GM12878 (cell line): ENCODE data around the gene CEP131. TPM values are rescaled to one million over a fixed set of nuclear protein-coding genes. Genes with fewer than 3 reads are reported as not detected.

Source experiments
- ATAC-seq: fragments of 200-7000 bp; cut with Tn5 transposase; 3 replicates; pipeline ENCODE4 v1.9.1; 2020; ENCODE audit warnings: mild to moderate bottlenecking, moderate library complexity
- BruUV-seq: library from RNA; stranded (reverse); fragments of 400-500 nt; replicated peaks from 2 replicates; lab custom pipeline; 2021; lab: Mats Ljungman, UMichigan
- CTCF ChIA-PET: fragments of 300-600 bp; sonication (Branson Sonifier 250); formaldehyde crosslinking; extraction: SDS; loops from one replicate; lab custom pipeline; 2021; ENCODE audit warnings: inconsistent platforms; lab: Yijun Ruan, JAX
- POLR2A ChIA-PET: fragments of 350-600 bp; formaldehyde crosslinking; extraction: SDS; loops from one replicate; lab custom pipeline; 2021; ENCODE audit warnings: inconsistent platforms; lab: Charles Lee
- RAD21 ChIA-PET: fragments of 300-600 bp; sonication (Branson Sonifier 250); formaldehyde crosslinking; loops from one replicate; lab custom pipeline; 2023; ENCODE audit warnings: antibody characterized with exemption; ENCODE audit not compliant: unreplicated experiment; lab: Charles Lee
- SMC1A ChIA-PET: fragments of 300-600 bp; sonication (Branson Sonifier 250); formaldehyde crosslinking; loops from one replicate; lab custom pipeline; 2023; ENCODE audit not compliant: unreplicated experiment, uncharacterized antibody; lab: Charles Lee
- DNase-seq: peaks from one replicate; pipeline ENCODE4 v3.0.0-alpha.2; 2011; ENCODE audit warnings: low read depth, low spot score
- FAIRE-seq: peaks from 3 replicates; lab custom pipeline; 2011; peaks lifted over from hg19 to GRCh38; lab: Jason Lieb, UNC
- H2AFZ ChIP-seq: 2 replicates; pipeline ENCODE4 v1.6.0; 2011; ENCODE audit warnings: low read depth, low read length, control low read depth; ENCODE audit not compliant: control insufficient read depth
- H3K27ac ChIP-seq: 2 replicates; pipeline ENCODE4 v1.5.1; 2011; ENCODE audit warnings: control low read depth; ENCODE audit not compliant: control insufficient read depth, insufficient read depth
- H3K27me3 ChIP-seq, 2 experiments: replicated peaks in 1 of 2; 2 replicates each; pipeline versions ENCODE4 v1.6.0 to v1.6.1; 2011; ENCODE audit warnings: low read length in 1 of 2; ENCODE audit not compliant: control insufficient read depth in 2 of 2, insufficient read depth in 2 of 2
- H3K36me3 ChIP-seq, 2 experiments: 2 replicates each; pipeline ENCODE4 v1.5.1; 2011; ENCODE audit warnings: low read length in 1 of 2; ENCODE audit not compliant: control insufficient read depth in 2 of 2, insufficient read depth in 2 of 2
- H3K4me1 ChIP-seq: 2 replicates; pipeline ENCODE4 v1.6.1; 2011; ENCODE audit warnings: mild to moderate bottlenecking, low read length, moderate library complexity, mixed read lengths; ENCODE audit not compliant: control insufficient read depth, insufficient read depth
- H3K4me2 ChIP-seq: 2 replicates; pipeline ENCODE4 v1.6.0; 2011; ENCODE audit warnings: control low read depth; ENCODE audit not compliant: control insufficient read depth, insufficient read depth
- H3K4me3 ChIP-seq: fragments of 200-600 bp; sonication (generic); 2 replicates; pipeline ENCODE4 v1.5.1; 2016
- H3K79me2 ChIP-seq: 2 replicates; pipeline ENCODE4 v1.6.0; 2011; ENCODE audit warnings: low read length; ENCODE audit not compliant: control insufficient read depth, insufficient read depth
- H3K9ac ChIP-seq: 2 replicates; pipeline ENCODE4 v1.8.0; 2011; ENCODE audit warnings: low read length, control low read depth, mixed read lengths; ENCODE audit not compliant: control insufficient read depth, insufficient read depth
- H3K9me3 ChIP-seq: replicated peaks from 3 replicates; pipeline ENCODE4 v1.5.1; 2011; ENCODE audit warnings: mild to moderate bottlenecking, low read length; ENCODE audit not compliant: control insufficient read depth, insufficient read depth
- H4K20me1 ChIP-seq: 2 replicates; pipeline ENCODE4 v1.6.0; 2011; ENCODE audit not compliant: control insufficient read depth, insufficient read depth
- ATF7 ChIP-seq: fragments of 450-650 bp; IDR thresholded peaks from 2 replicates; pipeline ENCODE4 v1.6.1; 2016; ENCODE audit warnings: low read depth, mild to moderate bottlenecking
- BHLHE40 ChIP-seq, 2 experiments: fragments of 450-650 bp in 1 of 2; IDR thresholded peaks; 2 replicates each; pipeline ENCODE4 v1.6.1; 2011 to 2017; ENCODE audit warnings: low read depth in 2 of 2, borderline replicate concordance in 1 of 2, improper control_type of control experiment in 1 of 2, low read length in 1 of 2, mild to moderate bottlenecking in 1 of 2
- CHD1 ChIP-seq: IDR thresholded peaks from 2 replicates; pipeline ENCODE4 v1.6.1; 2012; ENCODE audit warnings: low read depth, low read length, improper control_type of control experiment
- CREM ChIP-seq: IDR thresholded peaks from 2 replicates; pipeline ENCODE4 v1.6.1; 2014; ENCODE audit warnings: antibody characterized with exemption, low read depth
- EGR1 ChIP-seq, 2 experiments: IDR thresholded peaks; 1 replicate in 1 of 2; 2 replicates in 1 of 2; pipeline ENCODE4 v1.6.1; 2011 to 2012; ENCODE audit warnings: low read depth in 2 of 2, low read length in 2 of 2, borderline replicate concordance in 1 of 2, mild to moderate bottlenecking in 1 of 2, moderate library complexity in 1 of 2
- EZH2 ChIP-seq: IDR thresholded peaks from 2 replicates; pipeline ENCODE4 v1.6.1; 2012; ENCODE audit warnings: low read depth, mild to moderate bottlenecking, control low read depth, inconsistent platforms, low read length, borderline replicate concordance; ENCODE audit not compliant: control insufficient read depth
- FOXK2 ChIP-seq: fragments of 450-650 bp; IDR thresholded peaks from 2 replicates; pipeline ENCODE4 v1.6.1; 2017; ENCODE audit warnings: mild to moderate bottlenecking, moderate library complexity
- NFIC ChIP-seq: IDR thresholded peaks from 2 replicates; pipeline ENCODE4 v1.6.1; 2012; ENCODE audit warnings: low read depth, mild to moderate bottlenecking, inconsistent platforms, low read length, moderate library complexity
- NR2C2 ChIP-seq: IDR thresholded peaks from 2 replicates; pipeline ENCODE4 v1.6.1; 2011; ENCODE audit warnings: borderline replicate concordance, low read depth; ENCODE audit not compliant: control insufficient read depth, insufficient read length
- POLR2A ChIP-seq: IDR thresholded peaks from 2 replicates; pipeline ENCODE4 v1.6.1; 2011; ENCODE audit warnings: low read depth, mild to moderate bottlenecking, low read length
- RBBP5 ChIP-seq: fragments of 200-600 bp; sonication (generic); conservative IDR thresholded peaks from 2 replicates; pipeline ENCODE4 v1.6.1; 2016
- YBX1 ChIP-seq: fragments of 450-650 bp; IDR thresholded peaks from 2 replicates; pipeline ENCODE4 v1.6.1; 2016; ENCODE audit warnings: antibody characterized with exemption
- ZNF384 ChIP-seq: IDR thresholded peaks from 2 replicates; pipeline ENCODE4 v1.6.1; 2012; ENCODE audit warnings: low read depth, mild to moderate bottlenecking, low read length, improper control_type of control experiment, borderline replicate concordance
- ZZZ3 ChIP-seq: IDR thresholded peaks from 2 replicates; pipeline ENCODE4 v1.6.1; 2011; ENCODE audit warnings: low read depth; ENCODE audit not compliant: control insufficient read depth, insufficient read length
- WGBS: methylation state at CpG from one replicate; pipeline ENCODE4 v1.1.6; 2016; ENCODE audit warnings: low lambda C conversion rate; ENCODE audit not compliant: insufficient replicate concordance, insufficient coverage; ENCODE audit errors: missing lambda C conversion rate; 5-methylcytosine and 5-hydroxymethylcytosine counted together
- in situ Hi-C: fragments of 300-500 bp; cut with MboI; formaldehyde crosslinking; loops from 9 replicates; pipeline ENCODE4 v1.14.3; 2018; ENCODE audit warnings: mixed read lengths
- intact Hi-C: fragments of 100-400 bp; cut with micrococcal nuclease; formaldehyde crosslinking; loops from one replicate; pipeline ENCODE4 v1.14.2; 2022; ENCODE audit not compliant: unreplicated experiment
- polyA plus RNA-seq, 11 experiments: library from polyadenylated mRNA; depleted of rRNA in 4 of 11; unstranded in 6 of 11; stranded (reverse) in 5 of 11; fragments of >200 nt; fragmentation: Nextera tagmentation in 4 of 11; fragmentation: Illumina TruSeq in 1 of 11; extraction: Ambion mirVana in 4 of 11; extraction: Trizol in 1 of 11; gene quantifications; 1 replicate in 1 of 11; 2 replicates in 10 of 11; pipeline versions ENCODE4 v1.2.1 to v1.2.3, GENCODE V29; 2011 to 2016; ENCODE audit warnings: inconsistent platforms in 2 of 11, missing spikeins in 2 of 11, low read depth in 1 of 11
- total RNA-seq, 4 experiments: library from RNA; depleted of rRNA in 3 of 4; stranded (reverse); fragments of >200 nt in 3 of 4; fragmentation: Illumina TruSeq in 1 of 4; extraction: Trizol in 1 of 4; gene quantifications; 2 replicates each; pipeline versions ENCODE4 v1.2.1 to v1.2.3, GENCODE V29; 2013 to 2021
- TF ChIP-seq, protein P1 (sequence below): IDR thresholded peaks from 2 replicates; pipeline ENCODE4 v1.6.1; 2011; ENCODE audit warnings: borderline replicate concordance, low read depth, mild to moderate bottlenecking, moderate library complexity, mixed read lengths, low read length; ENCODE audit not compliant: insufficient read depth; ENCODE audit errors: extremely low read length

The CEP131 gene
- total and polyA plus RNA-seq, 10 of the 15 experiments (the other 5 are each of a cell fraction or from before 2014, with no cell fraction given), result 0.05 to 17.3 (median 6.7) TPM

DNA sequence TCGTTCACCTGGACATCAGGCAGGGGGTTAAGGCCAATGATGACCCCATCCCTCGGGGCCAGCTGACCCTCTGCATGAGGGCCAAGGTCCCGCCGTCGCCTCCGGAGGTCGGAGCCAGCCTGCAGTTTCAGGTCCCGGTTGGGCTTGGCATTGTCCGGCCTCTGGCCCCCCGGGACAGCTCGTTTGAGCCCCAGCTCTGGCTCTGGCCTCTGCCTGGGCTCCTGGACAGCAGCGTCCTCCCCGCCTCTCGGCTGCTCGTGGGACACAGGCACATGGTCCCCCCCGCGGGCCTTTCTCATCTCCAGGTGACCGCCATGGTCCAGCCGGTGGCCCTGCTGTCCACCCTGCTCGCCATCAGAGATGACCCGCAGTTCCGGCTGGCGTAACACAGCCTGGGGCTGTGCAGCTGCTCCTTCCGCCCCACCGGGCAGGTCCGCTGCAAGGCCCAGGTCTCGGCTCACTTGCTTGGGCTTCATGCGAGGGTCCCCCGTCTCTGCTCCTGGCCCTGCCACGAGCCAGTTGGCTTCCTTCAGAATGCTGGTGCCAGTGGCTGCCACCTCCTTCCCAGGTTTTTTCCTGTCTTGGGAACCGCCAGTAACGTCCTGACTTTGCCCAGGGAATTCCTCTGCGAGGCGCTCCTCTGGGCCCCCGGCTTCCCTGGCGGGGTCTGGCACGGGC lies 23.0 kb upstream of the CEP131 start:
- intact Hi-C loops, result no loop called here

DNA sequence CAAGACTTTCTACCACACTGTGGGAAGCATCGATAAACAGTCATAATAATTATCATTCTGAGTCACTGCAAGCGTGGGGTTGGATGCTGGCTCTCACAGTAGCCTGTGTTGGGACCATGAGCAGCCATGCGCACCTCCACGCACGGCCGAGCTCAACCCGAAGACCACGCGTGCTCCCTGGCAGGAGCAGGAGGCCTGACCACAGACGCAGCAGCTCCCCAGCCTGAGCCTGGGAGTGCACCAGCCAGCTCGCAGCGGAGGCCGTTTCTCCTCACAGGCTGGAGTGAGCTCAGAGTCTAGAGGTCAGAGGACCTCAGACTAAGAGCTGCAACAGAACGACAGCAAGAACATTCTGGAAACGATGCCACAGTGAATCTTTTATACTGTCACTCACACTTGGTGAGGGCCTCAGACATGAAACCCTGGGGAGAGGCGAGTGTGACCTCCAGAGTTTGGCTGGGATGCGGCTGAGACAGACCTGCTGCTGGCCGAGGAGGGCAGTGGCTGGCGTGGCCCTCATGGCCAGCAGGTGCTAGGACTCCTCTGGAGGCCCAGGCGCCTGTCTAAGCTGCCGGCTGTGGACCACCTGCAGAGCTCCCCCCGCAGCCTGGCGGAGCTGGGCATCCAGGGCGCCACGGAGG lies 22.4 kb upstream of the CEP131 start:
- peaks cover 0 to 2% of the 10 kb centered on the region in 2 experiments; a peak in 2 of 4 replicates for H3K36me3 ChIP-seq
- no peak for FAIRE-seq
- SMC1A ChIA-PET, result interaction anchor here (0.7 kb wide), 1 partner anchor 240 kb away, joined by 3 read pairs; no protein-coding TSS in a partner anchor
- ATAC-seq, result peak; percentile 80
- DNase-seq, result peak; percentile 45
- intact Hi-C loops, result no loop called here
- no peak overlapping the region for H2AFZ ChIP-seq
- no peak overlapping the region; the same call in 1 of the 2 replicates for H3K4me2 ChIP-seq
- RAD21 ChIA-PET, result no interaction called here
- H3K9ac ChIP-seq, result no peak overlapping the region
- no peaks in the 10 kb centered on the region for H4K20me1 ChIP-seq
- 29% methylated on average over 25 of the region's 25 CpGs for WGBS
- peaks cover 15% of the 10 kb centered on the region for H3K79me2 ChIP-seq
- no peaks in the 10 kb centered on the region for H3K9me3 ChIP-seq
- peaks cover 23% of the 10 kb centered on the region for H3K4me1 ChIP-seq
- no peaks in the 10 kb centered on the region for H3K27me3 ChIP-seq
- POLR2A ChIA-PET, result interaction anchor here (0.5 kb wide), 1 partner anchor 253 kb away, joined by 4 read pairs; no protein-coding TSS in a partner anchor
- BruUV-seq, result no TSS peak
- CTCF ChIA-PET, result interaction anchor here (1.0 to 1.4 kb wide), 3 partner anchors 47 to 356 kb away, joined by 3 to 4 read pairs (median 4); no protein-coding TSS in a partner anchor
- peak overlapping the region; percentile 56 for H3K27ac ChIP-seq
- in situ Hi-C loops, result loop anchor here (25.0 kb wide), 1 partner anchor 233 kb away; no protein-coding TSS in a partner anchor
- H3K4me3 ChIP-seq, result no peak overlapping the region
- TF ChIP-seq BHLHE40 (IDR thresholded peaks at IDR 0.05; ENCODE audit: borderline replicate concordance in 1 of 2, low read depth in 2 of 2, low read length in 1 of 2) (peak; percentile 77 to 89), FOXK2 (no peak), YBX1 (no peak), NR2C2 (no peak), ZNF384 (no peak), CREM (peak; percentile 64; the same call in 1 of the 2 replicates), EZH2 (no peak), ATF7 (no peak), CHD1 (no peak), NFIC (peak; percentile 54; the same call in 1 of the 2 replicates), ZZZ3 (no peak), EGR1 (IDR thresholded peaks at IDR 0.05; ENCODE audit: borderline replicate concordance in 1 of 2, low read depth in 2 of 2, low read length in 2 of 2) (no peak)
- TF ChIP-seq, protein P1, sequence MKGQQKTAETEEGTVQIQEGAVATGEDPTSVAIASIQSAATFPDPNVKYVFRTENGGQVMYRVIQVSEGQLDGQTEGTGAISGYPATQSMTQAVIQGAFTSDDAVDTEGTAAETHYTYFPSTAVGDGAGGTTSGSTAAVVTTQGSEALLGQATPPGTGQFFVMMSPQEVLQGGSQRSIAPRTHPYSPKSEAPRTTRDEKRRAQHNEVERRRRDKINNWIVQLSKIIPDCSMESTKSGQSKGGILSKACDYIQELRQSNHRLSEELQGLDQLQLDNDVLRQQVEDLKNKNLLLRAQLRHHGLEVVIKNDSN, result no peak

More for the DNA sequence above, 23.0 kb upstream of the CEP131 start:
- Histone ChIP-seq H3K4me3 (no peak overlapping the region), H3K27me3 (no peaks in the 10 kb centered on the region), H3K9me3 (no peaks in the 10 kb centered on the region), H3K79me2 (peaks cover 8% of the 10 kb centered on the region), H3K4me2 (no peak overlapping the region), H3K9ac (no peak overlapping the region), H3K36me3 (peaks cover 2% of the 10 kb centered on the region in 2 experiments; a peak in 3 of 4 replicates), H3K27ac (no peak overlapping the region), H3K4me1 (peaks cover 23% of the 10 kb centered on the region), H2AFZ (no peak overlapping the region), H4K20me1 (no peaks in the 10 kb centered on the region)
- BruUV-seq, result no TSS peak
- SMC1A ChIA-PET, result interaction anchor here (0.7 kb wide), 1 partner anchor 239 kb away, joined by 3 read pairs; no protein-coding TSS in a partner anchor
- no peak for ATAC-seq
- no peak for FAIRE-seq
- RAD21 ChIA-PET, result interaction anchor here (0.7 kb wide), 1 partner anchor 63 kb away, joined by 3 read pairs; no protein-coding TSS in a partner anchor
- no peak for DNase-seq
- TF ChIP-seq POLR2A (peak; percentile 15; the same call in 1 of the 2 replicates), RBBP5 (no peak)
- in situ Hi-C loops, result loop anchor here (25.0 kb wide), 1 partner anchor 234 kb away; no protein-coding TSS in a partner anchor
- POLR2A ChIA-PET, result no interaction called here
- CTCF ChIA-PET, result interaction anchor here (0.7 to 1.4 kb wide), 3 partner anchors 94 to 355 kb away, joined by 3 to 4 read pairs (median 4); no protein-coding TSS in a partner anchor
- WGBS, result 95% methylated on average over 32 of the region's 37 CpGs
